ENCODE results near the gene WNK2.
"Not testable (repeated sequence)": the region's sequence is repeated elsewhere in the genome, so short reads cannot be mapped to it uniquely, and the experiment has no call there.

Gene WNK2

GRCh38 chr9:93342428-93342827, 158.5 kb downstream of the WNK2 start:
- not testable (repeated sequence) for DNase-seq

GRCh38 chr9:93343663-93344062, 159.7 kb downstream of the WNK2 start:
- no peak for DNase-seq

GRCh38 chr9:93345643-93346230, 161.8 kb downstream of the WNK2 start:
- DNase-seq: no peak

GRCh38 chr9:93346231-93347112, 162.5 kb downstream of the WNK2 start:
- peak; percentile 61 for DNase-seq

- DNase-seq: not testable (repeated sequence)
These were observed 163.5 kb downstream of the WNK2 start for GRCh38 chr9:93347371-93347975.

- not testable (repeated sequence) for DNase-seq
These were observed 169.7 kb downstream of the WNK2 start for GRCh38 chr9:93353413-93354310.

- DNase-seq: no peak
These were observed 170.5 kb downstream of the WNK2 start for GRCh38 chr9:93354451-93354850.

- DNase-seq: no peak
These were observed 171.9 kb downstream of the WNK2 start for GRCh38 chr9:93355827-93356226.

- no peak for DNase-seq
These were observed 173.7 kb downstream of the WNK2 start for GRCh38 chr9:93357649-93358048.

GRCh38 chr9:93359907-93360306, 176.0 kb downstream of the WNK2 start:
- not testable (repeated sequence) for DNase-seq

GRCh38 chr9:93361995-93362394, 178.1 kb downstream of the WNK2 start:
- DNase-seq: no peak

- DNase-seq: no peak
These were observed 180.9 kb downstream of the WNK2 start for GRCh38 chr9:93364734-93365426.

- DNase-seq: no peak
These were observed 181.6 kb downstream of the WNK2 start for GRCh38 chr9:93365427-93366118.

- DNase-seq: no peak
These were observed 182.1 kb downstream of the WNK2 start for GRCh38 chr9:93366119-93366447.

GRCh38 chr9:93366486-93366885, 182.5 kb downstream of the WNK2 start:
- not testable (repeated sequence) for DNase-seq

GRCh38 chr9:93368437-93368836, 184.5 kb downstream of the WNK2 start:
- DNase-seq: no peak

- DNase-seq: no peak
These were observed 185.7 kb downstream of the WNK2 start for GRCh38 chr9:93369686-93370085.
